Keratinocyte (primary cell): ENCODE data around the gene DCTN4. TPM values are rescaled to one million over a fixed set of nuclear protein-coding genes. Genes with fewer than 3 reads are reported as not detected.
"Not testable (repeated sequence)": the region's sequence is repeated elsewhere in the genome, so short reads cannot be mapped to it uniquely, and the experiment has no call there.

Source experiments
- DNase-seq: peaks from one replicate; pipeline ENCODE4 v3.0.0-alpha.2; 2011; ENCODE audit warnings: low read depth, missing footprints, low spot score
- FAIRE-seq: peaks from 2 replicates; lab custom pipeline; 2011; peaks lifted over from hg19 to GRCh38; lab: Jason Lieb, UNC
- H2AFZ ChIP-seq: 2 replicates; pipeline ENCODE4 v1.6.0; 2012; ENCODE audit warnings: low read length, control low read depth, inconsistent platforms; ENCODE audit not compliant: control insufficient read depth
- H3K27ac ChIP-seq: 2 replicates; pipeline ENCODE4 v1.5.1; 2011; ENCODE audit warnings: low read length; ENCODE audit not compliant: control insufficient read depth, insufficient read depth
- H3K27me3 ChIP-seq: 3 replicates; pipeline ENCODE4 v1.6.0; 2011; ENCODE audit warnings: low read length; ENCODE audit not compliant: control insufficient read depth, insufficient read depth; ENCODE audit errors: extremely low read depth
- H3K36me3 ChIP-seq, 2 experiments: 2 replicates in 1 of 2; 3 replicates in 1 of 2; pipeline ENCODE4 v1.5.1; 2011; ENCODE audit warnings: low read length in 2 of 2, mild to moderate bottlenecking in 1 of 2; ENCODE audit not compliant: control insufficient read depth in 2 of 2, insufficient read depth in 2 of 2; ENCODE audit errors: extremely low read depth in 1 of 2
- H3K4me1 ChIP-seq: 3 replicates; pipeline ENCODE4 v1.5.1; 2011; ENCODE audit warnings: low read length; ENCODE audit not compliant: control insufficient read depth, insufficient read depth; ENCODE audit errors: extremely low read depth
- H3K4me2 ChIP-seq: 3 replicates; pipeline ENCODE4 v1.6.0; 2011; ENCODE audit warnings: low read depth, low read length; ENCODE audit not compliant: control insufficient read depth, insufficient read depth; ENCODE audit errors: extremely low read depth
- H3K4me3 ChIP-seq, 3 experiments: fragments of 200-600 bp in 1 of 3; sonication (generic) in 1 of 3; 2 replicates in 2 of 3; 3 replicates in 1 of 3; pipeline ENCODE4 v1.5.1; 2011 to 2016; ENCODE audit warnings: low read length in 3 of 3, mild to moderate bottlenecking in 3 of 3, control low read depth in 2 of 3, inconsistent platforms in 1 of 3, low read depth in 1 of 3, mixed read lengths in 1 of 3, mixed run types in 1 of 3, moderate library complexity in 1 of 3; ENCODE audit not compliant: control insufficient read depth in 2 of 3, insufficient read depth in 2 of 3; ENCODE audit errors: extremely low read depth in 1 of 3
- H3K79me2 ChIP-seq: 2 replicates; pipeline ENCODE4 v1.6.0; 2012; ENCODE audit warnings: low read length; ENCODE audit not compliant: control insufficient read depth, insufficient read depth
- H3K9ac ChIP-seq: 3 replicates; pipeline ENCODE4 v1.6.0; 2011; ENCODE audit warnings: low read length; ENCODE audit not compliant: control insufficient read depth, insufficient read depth; ENCODE audit errors: extremely low read depth
- H3K9me1 ChIP-seq: 3 replicates; pipeline ENCODE4 v1.6.0; 2011; ENCODE audit warnings: low read length; ENCODE audit not compliant: control insufficient read depth, insufficient read depth; ENCODE audit errors: extremely low read depth
- H3K9me3 ChIP-seq: 2 replicates; pipeline ENCODE4 v1.5.1; 2012; ENCODE audit warnings: low read depth, low read length; ENCODE audit not compliant: control insufficient read depth
- H4K20me1 ChIP-seq: 3 replicates; pipeline ENCODE4 v1.6.0; 2011; ENCODE audit warnings: low read length; ENCODE audit not compliant: control insufficient read depth, insufficient read depth; ENCODE audit errors: extremely low read depth
- EZH2 ChIP-seq: IDR thresholded peaks from one replicate; pipeline ENCODE4 v1.6.1; 2012; ENCODE audit warnings: inconsistent platforms, mild to moderate bottlenecking, low read length, moderate library complexity
- dilution Hi-C: fragments of 300-500 bp; cut with MboI; formaldehyde crosslinking; loops from one replicate; pipeline ENCODE4 v1.7.0; 2020; ENCODE audit warnings: low sequenced_read_pairs; ENCODE audit not compliant: extremely low pct_ligation_motif_present
- polyA plus RNA-seq, 5 experiments: library from polyadenylated mRNA; depleted of rRNA in 3 of 5; stranded (reverse) in 3 of 5; stranded (forward) in 1 of 5; unstranded in 1 of 5; fragments of >200 nt; gene quantifications; 1 replicate in 1 of 5; 2 replicates in 3 of 5; 3 replicates in 1 of 5; pipeline versions ENCODE4 v1.2.1 to v1.2.3, GENCODE V29; 2011 to 2012; ENCODE audit warnings: missing spikeins in 2 of 5, low read depth in 1 of 5, low replicate concordance in 1 of 5
- TF ChIP-seq, protein P1 (sequence below), 3 experiments: IDR thresholded peaks in 1 of 3; conservative IDR thresholded peaks in 1 of 3; optimal IDR thresholded peaks in 1 of 3; 2 replicates in 2 of 3; 3 replicates in 1 of 3; pipeline versions ENCODE3 to v1.5.1; 2011; ENCODE audit warnings: low read length in 3 of 3, mild to moderate bottlenecking in 3 of 3, moderate library complexity in 2 of 3, control low read depth in 1 of 3, inconsistent platforms in 1 of 3; ENCODE audit not compliant: insufficient read depth in 2 of 3; ENCODE audit errors: extremely low read depth in 1 of 3

DCTN4 gene
- polyA plus RNA-seq, 1 donor (not counting 4 experiments of a cell fraction or from before 2014, with no cell fraction given): 44.3 TPM

DNA sequence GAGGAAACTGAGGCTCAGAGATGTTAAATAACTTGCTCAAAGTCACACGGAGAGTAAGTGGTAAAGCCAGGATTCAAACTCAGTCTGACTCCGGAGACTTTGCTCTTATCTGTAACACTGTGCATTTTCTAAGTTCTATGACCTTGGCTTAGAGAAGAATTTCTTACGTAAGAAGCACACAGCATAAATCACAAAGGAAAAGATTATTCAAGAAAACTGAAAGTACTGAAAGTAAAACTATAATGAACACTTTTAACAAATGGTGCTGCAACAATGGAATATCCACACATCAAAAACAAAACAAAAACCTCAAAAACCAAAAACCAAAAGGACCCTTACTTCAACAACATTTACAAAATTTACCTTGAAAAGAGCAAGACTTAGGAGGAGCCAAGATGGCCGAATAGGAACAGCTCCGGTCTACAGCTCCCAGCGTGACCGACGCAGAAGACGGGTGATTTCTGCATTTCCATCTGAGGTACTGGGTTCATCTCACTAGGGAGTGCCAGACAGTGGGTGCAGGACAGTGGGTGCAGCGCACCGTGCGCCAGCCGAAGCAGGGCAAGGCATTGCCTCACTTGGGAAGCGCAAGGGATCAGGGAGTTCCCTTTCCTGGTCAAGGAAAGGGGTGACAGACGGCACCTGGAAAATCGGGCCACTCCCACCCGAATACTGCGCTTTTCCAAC, 16.2 kb downstream of the DCTN4 start:
- DNase-seq, FAIRE-seq, H3K36me3 ChIP-seq, H3K4me3 ChIP-seq, dilution Hi-C loops, H3K9me1 ChIP-seq, H3K27ac ChIP-seq, H3K4me2 ChIP-seq, H3K9me3 ChIP-seq, H4K20me1 ChIP-seq, H2AFZ ChIP-seq, H3K9ac ChIP-seq, H3K27me3 ChIP-seq, H3K4me1 ChIP-seq: not testable (repeated sequence)
- peaks cover 35% of the 10 kb centered on the region for H3K79me2 ChIP-seq

DNA sequence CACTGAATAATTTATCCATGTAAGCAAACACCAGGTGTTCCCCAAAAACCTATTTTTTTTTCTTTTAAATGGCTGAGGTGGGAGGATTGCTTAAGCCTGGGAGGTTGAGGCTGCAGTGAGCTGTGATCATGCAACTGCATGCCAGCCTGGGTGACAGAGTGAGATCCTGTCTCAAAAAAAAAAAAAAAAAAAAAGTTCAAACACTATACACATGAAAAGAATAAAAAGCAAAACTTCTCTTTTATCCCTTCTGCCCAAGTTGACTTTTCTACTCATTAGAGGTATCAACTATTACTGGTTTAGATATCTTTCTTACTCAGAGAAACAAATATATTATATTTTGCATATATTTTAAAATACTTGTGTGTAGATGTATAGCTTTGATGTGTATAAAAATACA, 17.8 kb downstream of the DCTN4 start:
- DNase-seq (no peak), FAIRE-seq (no peak)
- H3K9me1 ChIP-seq: no peaks in the 10 kb centered on the region
- H3K9me3 ChIP-seq: no peaks in the 10 kb centered on the region
- H2AFZ ChIP-seq: no peak overlapping the region
- no peak overlapping the region for H3K4me2 ChIP-seq
- TF ChIP-seq EZH2: no peak
- TF ChIP-seq, protein P1, sequence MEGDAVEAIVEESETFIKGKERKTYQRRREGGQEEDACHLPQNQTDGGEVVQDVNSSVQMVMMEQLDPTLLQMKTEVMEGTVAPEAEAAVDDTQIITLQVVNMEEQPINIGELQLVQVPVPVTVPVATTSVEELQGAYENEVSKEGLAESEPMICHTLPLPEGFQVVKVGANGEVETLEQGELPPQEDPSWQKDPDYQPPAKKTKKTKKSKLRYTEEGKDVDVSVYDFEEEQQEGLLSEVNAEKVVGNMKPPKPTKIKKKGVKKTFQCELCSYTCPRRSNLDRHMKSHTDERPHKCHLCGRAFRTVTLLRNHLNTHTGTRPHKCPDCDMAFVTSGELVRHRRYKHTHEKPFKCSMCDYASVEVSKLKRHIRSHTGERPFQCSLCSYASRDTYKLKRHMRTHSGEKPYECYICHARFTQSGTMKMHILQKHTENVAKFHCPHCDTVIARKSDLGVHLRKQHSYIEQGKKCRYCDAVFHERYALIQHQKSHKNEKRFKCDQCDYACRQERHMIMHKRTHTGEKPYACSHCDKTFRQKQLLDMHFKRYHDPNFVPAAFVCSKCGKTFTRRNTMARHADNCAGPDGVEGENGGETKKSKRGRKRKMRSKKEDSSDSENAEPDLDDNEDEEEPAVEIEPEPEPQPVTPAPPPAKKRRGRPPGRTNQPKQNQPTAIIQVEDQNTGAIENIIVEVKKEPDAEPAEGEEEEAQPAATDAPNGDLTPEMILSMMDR (optimal IDR thresholded peaks at IDR 0.05 in 1 of 3, IDR thresholded peaks at IDR 0.05 in 1 of 3, conservative IDR thresholded peaks at IDR 0.05 in 1 of 3; ENCODE audit: extremely low read depth in 1 of 3, insufficient read depth in 2 of 3, low read length in 3 of 3): no peak
- peaks cover 0 to 3% of the 10 kb centered on the region in 2 experiments for H3K36me3 ChIP-seq
- dilution Hi-C loops: no loop called here
- peaks cover 48% of the 10 kb centered on the region for H3K79me2 ChIP-seq
- no peak overlapping the region for H3K4me3 ChIP-seq
- H4K20me1 ChIP-seq: no peaks in the 10 kb centered on the region
- no peak overlapping the region for H3K27ac ChIP-seq
- H3K9ac ChIP-seq: no peak overlapping the region
- no peaks in the 10 kb centered on the region for H3K4me1 ChIP-seq
- no peaks in the 10 kb centered on the region for H3K27me3 ChIP-seq

DNA sequence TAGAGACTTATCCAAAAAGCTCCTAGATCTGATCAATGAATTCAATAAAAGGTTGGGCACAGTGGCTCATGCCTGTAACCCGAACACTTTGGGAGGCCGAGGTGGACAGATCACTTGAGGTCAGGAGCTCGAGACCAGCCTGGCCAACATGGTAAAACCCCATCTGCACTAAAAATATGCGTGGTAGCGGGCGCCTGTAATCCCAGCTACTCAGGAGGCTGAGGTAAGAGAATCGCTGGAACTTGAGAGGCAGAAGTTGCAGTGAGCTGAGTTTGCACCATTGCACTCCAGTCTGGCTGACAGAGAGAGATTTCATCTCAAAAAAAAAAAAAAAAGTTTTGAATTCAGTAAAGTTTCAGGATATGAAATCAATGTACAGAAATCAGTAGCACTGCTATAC, 20.0 kb downstream of the DCTN4 start:
- peaks cover 61% of the 10 kb centered on the region for H3K79me2 ChIP-seq

More for the DNA sequence above, 20.0 kb downstream of the DCTN4 start:
- H3K4me3 ChIP-seq: no peak overlapping the region
- no peaks in the 10 kb centered on the region for H3K27me3 ChIP-seq
- H4K20me1 ChIP-seq: no peaks in the 10 kb centered on the region
- no peaks in the 10 kb centered on the region for H3K4me1 ChIP-seq
- H3K27ac ChIP-seq: no peak overlapping the region
- H2AFZ ChIP-seq: no peak overlapping the region
- DNase-seq: no peak
- H3K9me3 ChIP-seq: no peaks in the 10 kb centered on the region
- peaks cover 3 to 7% of the 10 kb centered on the region in 2 experiments for H3K36me3 ChIP-seq
- H3K4me2 ChIP-seq: no peak overlapping the region
- dilution Hi-C loops: no loop called here
- TF ChIP-seq, protein P1 (optimal IDR thresholded peaks at IDR 0.05 in 1 of 3, IDR thresholded peaks at IDR 0.05 in 1 of 3, conservative IDR thresholded peaks at IDR 0.05 in 1 of 3; ENCODE audit: extremely low read depth in 1 of 3, insufficient read depth in 2 of 3, low read length in 3 of 3): no peak
- TF ChIP-seq EZH2: no peak
- FAIRE-seq: no peak
- no peaks in the 10 kb centered on the region for H3K9me1 ChIP-seq
- no peak overlapping the region for H3K9ac ChIP-seq
